A549 (cell line): ENCODE results near the gene EIF4G3. TPM values are rescaled to one million over a fixed set of nuclear protein-coding genes. Genes with fewer than 3 reads are reported as not detected.

ENCODE experiments used
- ATAC-seq, 2 experiments: fragments of 200-7000 bp in 1 of 2; fragments of >200 bp in 1 of 2; cut with Nextera tagmentation in 1 of 2; cut with Tn5 transposase in 1 of 2; 3 replicates each; pipeline versions ENCODE4 v1.8.0 to v1.9.1; 2018 to 2020; ENCODE audit warnings: mild to moderate bottlenecking in 1 of 2, moderate library complexity in 1 of 2
- CTCF ChIA-PET: fragments of 300-600 bp; sonication (Branson Sonifier 250); formaldehyde crosslinking; extraction: SDS; loops from one replicate; lab custom pipeline; 2021; ENCODE audit warnings: antibody characterized with exemption, inconsistent platforms; lab: Yijun Ruan, JAX
- POLR2A ChIA-PET: fragments of 350-600 bp; formaldehyde crosslinking; extraction: SDS; loops from one replicate; lab custom pipeline; 2021; ENCODE audit warnings: antibody characterized with exemption, inconsistent platforms; lab: Yijun Ruan, JAX
- DNase-seq, 2 experiments: peaks; one replicate each; pipeline versions ENCODE4 v3.0.0 to v3.0.0-alpha.2; 2011 to 2016; ENCODE audit warnings: low read depth in 1 of 2, low spot score in 1 of 2
- FAIRE-seq: peaks from 2 replicates; lab custom pipeline; 2011; peaks lifted over from hg19 to GRCh38; lab: Jason Lieb, UNC
- H3K27ac ChIP-seq, 2 experiments: fragments of >200 bp; sonication (Bioruptor Twin); formaldehyde crosslinking; 3 replicates each; pipeline ENCODE4 v1.5.1; 2016 to 2017
- H3K4me1 ChIP-seq: fragments of >200 bp; sonication (Bioruptor Twin); formaldehyde crosslinking; 3 replicates; pipeline ENCODE4 v1.6.1; 2016
- H3K4me2 ChIP-seq: fragments of >200 bp; sonication (Bioruptor Twin); formaldehyde crosslinking; 3 replicates; pipeline ENCODE4 v1.6.1; 2016
- H3K4me3 ChIP-seq: fragments of >200 bp; sonication (Bioruptor Twin); formaldehyde crosslinking; 3 replicates; pipeline ENCODE4 v1.5.1; 2016
- H3K9me3 ChIP-seq: fragments of >200 bp; sonication (Bioruptor Twin); formaldehyde crosslinking; 3 replicates; pipeline ENCODE4 v1.6.1; 2016
- BCL3 ChIP-seq: fragments of >200 bp; sonication (Bioruptor Twin); formaldehyde crosslinking; IDR thresholded peaks from 3 replicates; pipeline ENCODE4 v1.6.1; 2016
- CTCF ChIP-seq: fragments of >200 bp; sonication (Bioruptor Twin); formaldehyde crosslinking; IDR thresholded peaks from 3 replicates; pipeline ENCODE4 v1.5.1; 2016
- HOXA7 ChIP-seq: fragments of 250-450 bp; sonication (Bioruptor Pico); IDR thresholded peaks from 2 replicates; pipeline ENCODE4 v1.5.0; 2020; ENCODE audit warnings: mild to moderate bottlenecking, moderate library complexity
- JUN ChIP-seq, 2 experiments: fragments of >200 bp; sonication (Bioruptor Twin); formaldehyde crosslinking; IDR thresholded peaks; 2 replicates in 1 of 2; 3 replicates in 1 of 2; pipeline ENCODE4 v1.6.1; 2016 to 2017
- MAZ ChIP-seq: fragments of 150-350 bp; IDR thresholded peaks from 2 replicates; pipeline ENCODE4 v1.6.1; 2014; ENCODE audit warnings: antibody characterized with exemption, low read depth, low read length, borderline replicate concordance
- PBX3 ChIP-seq: IDR thresholded peaks from 2 replicates; pipeline ENCODE4 v1.6.1; 2012
- POLR2A ChIP-seq: IDR thresholded peaks from 2 replicates; pipeline ENCODE4 v1.6.1; 2012; ENCODE audit warnings: mild to moderate bottlenecking, low read length
- RAD21 ChIP-seq, 2 experiments: fragments of >200 bp in 1 of 2; sonication (Bioruptor Twin) in 1 of 2; formaldehyde crosslinking in 1 of 2; IDR thresholded peaks in 1 of 2; conservative IDR thresholded peaks in 1 of 2; 2 replicates in 1 of 2; 3 replicates in 1 of 2; pipeline ENCODE4 v1.6.1; 2012 to 2018; ENCODE audit warnings: inconsistent platforms in 1 of 2
- RNF2 ChIP-seq: fragments of 200-600 bp; sonication (generic); IDR thresholded peaks from 2 replicates; pipeline ENCODE4 v1.6.1; 2016; ENCODE audit warnings: low read depth, mild to moderate bottlenecking, antibody characterized with exemption, moderate library complexity, borderline replicate concordance
- SMC3 ChIP-seq: fragments of >200 bp; sonication (Bioruptor Twin); formaldehyde crosslinking; IDR thresholded peaks from 3 replicates; pipeline ENCODE4 v1.6.1; 2018; ENCODE audit warnings: inconsistent platforms
- ZC3H11A ChIP-seq: fragments of 450-650 bp; IDR thresholded peaks from 2 replicates; pipeline ENCODE4 v1.6.1; 2014; ENCODE audit warnings: antibody characterized with exemption, mild to moderate bottlenecking
- ZFP36 ChIP-seq: fragments of 450-650 bp; IDR thresholded peaks from 2 replicates; pipeline ENCODE4 v1.6.1; 2014; ENCODE audit warnings: borderline replicate concordance; ENCODE audit not compliant: partially characterized antibody
- WGBS: methylation state at CpG from one replicate; pipeline ENCODE4 v1.1.6; 2017; ENCODE audit errors: missing lambda C conversion rate; 5-methylcytosine and 5-hydroxymethylcytosine counted together
- polyA plus RNA-seq, 4 experiments: library from polyadenylated mRNA; depleted of rRNA in 3 of 4; stranded (reverse); fragments of >200 nt; fragmentation: RNase III in 1 of 4; extraction: RNeasy Plus Mini Kit Qiagen cat#74134 plus additional on column Dnase treatment in 1 of 4; gene quantifications; 2 replicates in 3 of 4; 3 replicates in 1 of 4; pipeline ENCODE4 v1.2.3, GENCODE V29; 2011 to 2017

Gene EIF4G3
- polyA plus RNA-seq, 2 of the 4 experiments (the other 2 are of a cell fraction): 25.0 to 51.3 TPM

- CTCF ChIA-PET: interaction anchor here (1.0 to 4.7 kb wide), 3 partner anchors 12 to 151 kb away, joined by 3 to 66 read pairs (median 17); no protein-coding TSS in a partner anchor
Observed at GRCh38 chr1:21219674-21220073, 43.0 kb upstream of the EIF4G3 start.

GRCh38 chr1:21217812-21218596 is 41.3 kb upstream of the EIF4G3 start:
- DNase-seq (peak; percentile 25 to 32), ATAC-seq (peak; percentile 79 to 87), FAIRE-seq (no peak)
- TF ChIP-seq CTCF (peak; percentile 19; the same call in 2 of the 3 replicates), RAD21 (conservative IDR thresholded peaks at IDR 0.05 in 1 of 2, IDR thresholded peaks at IDR 0.05 in 1 of 2) (peak in 1 of 2 experiments; percentile 26; a peak in 2 of 5 replicates), ZFP36 (no peak), BCL3 (no peak), ZC3H11A (no peak)
- Histone ChIP-seq H3K4me1 (no peaks in the 10 kb centered on the region), H3K4me3 (no peak overlapping the region), H3K9me3 (no peaks in the 10 kb centered on the region), H3K4me2 (no peak overlapping the region), H3K27ac (no peak overlapping the region)
- CTCF ChIA-PET: interaction anchor here (0.7 to 4.7 kb wide), 25 partner anchors 9 to 1594 kb away, joined by 3 to 66 read pairs (median 5); no protein-coding TSS in a partner anchor
- POLR2A ChIA-PET: no interaction called here
- WGBS: 91% methylated on average over 8 of the region's 20 CpGs

More at GRCh38 chr1:21219674-21220073, 43.0 kb upstream of the EIF4G3 start:
- DNase-seq (no peak), ATAC-seq (no peak), FAIRE-seq (no peak)
- Histone ChIP-seq H3K27ac (no peak overlapping the region), H3K9me3 (no peaks in the 10 kb centered on the region), H3K4me3 (no peak overlapping the region), H3K4me1 (no peaks in the 10 kb centered on the region), H3K4me2 (no peak overlapping the region)
- TF ChIP-seq POLR2A (no peak), MAZ (no peak), JUN (IDR thresholded peaks at IDR 0.05) (no peak)
- 96% methylated on average over 10 of the region's 21 CpGs for WGBS
- POLR2A ChIA-PET: no interaction called here

- POLR2A ChIA-PET: no interaction called here
- Histone ChIP-seq H3K9me3 (no peaks in the 10 kb centered on the region), H3K4me3 (no peak overlapping the region), H3K4me1 (peaks cover 2% of the 10 kb centered on the region; the same call in 2 of the 3 replicates), H3K4me2 (no peak overlapping the region), H3K27ac (no peak overlapping the region)
- 82% methylated on average over 10 of the region's 19 CpGs for WGBS
- TF ChIP-seq PBX3: no peak
- peak; percentile 22; the same call in 2 of the 3 replicates for TF ChIP-seq SMC3
- TF ChIP-seq RAD21 (conservative IDR thresholded peaks at IDR 0.05 in 1 of 2, IDR thresholded peaks at IDR 0.05 in 1 of 2): peak; percentile 44 to 63; a peak in 3 of 5 replicates
- TF ChIP-seq HOXA7 (CRISPR knock-in tag): no peak
- TF ChIP-seq CTCF: peak; percentile 61
- TF ChIP-seq RNF2: no peak
- no peak for FAIRE-seq
- peak; percentile 57 to 71; a peak in 4 of 6 replicates for ATAC-seq
- DNase-seq: peak; percentile 14 to 60
- CTCF ChIA-PET: interaction anchor here (0.7 to 4.7 kb wide), 27 partner anchors 9 to 1595 kb away, joined by 3 to 66 read pairs (median 5); no protein-coding TSS in a partner anchor
Observed at GRCh38 chr1:21216835-21217811, 40.4 kb upstream of the EIF4G3 start.
